Heart left ventricle (tissue), 13 donors: Measurements from ENCODE around the gene KIF18A.

Experiments used
- POLR2A ChIP-seq, 2 donors: fragments of 450-650 bp; IDR thresholded peaks; one replicate each; pipeline ENCODE4 v1.6.1; 2017; ENCODE audit warnings: antibody characterized with exemption in 2 of 2, mild to moderate bottlenecking in 2 of 2, moderate library complexity in 2 of 2
- TF ChIP-seq, protein P1 (sequence below), 12 donors: fragments of 200-600 bp; sonication (generic) in 4 of 12; IDR thresholded peaks; one replicate each; pipeline versions ENCODE4 v1.5.0 to v1.8.0; 2018 to 2022; ENCODE audit warnings: antibody characterized with exemption in 12 of 12, mild to moderate bottlenecking in 5 of 12
- donor health status: ischemic (EF 13 %, LVEDD 7.1; RV severe dilation, severe dysfunction).
- donor health status: DM: no; HTN: yes; CAD: no.
- donor health status: DM: no; HTN: no; CAD: no.
- donor health status: ischemic (EF 25% LVEDD 6.9; RV normal size, moderate dysfunction).
- donor health status: ischemic (EF 25% LVEDD 5.7; RV mildly dilated, moderate dysfunction).
- donor health status: ischemic (EF 35%, LVEDD 5.7; RV mildly dilated, moderate dysfunction).
- donor health status: nonischemic (EF 11% LVEDD 7.7; RV severe dilation, severe dysfunction).
- donor health status: DM: yes; HTN: yes; CAD: no.
- donor health status: PGD.
- donor health status: ischemic (EF 29% LVEDD 5.4; RV normal size, mild dysfunction).
- donor health status: nonischemic (EF 23%, LVEDD 6.1; RV moderate dilation, normal function).

DNA sequence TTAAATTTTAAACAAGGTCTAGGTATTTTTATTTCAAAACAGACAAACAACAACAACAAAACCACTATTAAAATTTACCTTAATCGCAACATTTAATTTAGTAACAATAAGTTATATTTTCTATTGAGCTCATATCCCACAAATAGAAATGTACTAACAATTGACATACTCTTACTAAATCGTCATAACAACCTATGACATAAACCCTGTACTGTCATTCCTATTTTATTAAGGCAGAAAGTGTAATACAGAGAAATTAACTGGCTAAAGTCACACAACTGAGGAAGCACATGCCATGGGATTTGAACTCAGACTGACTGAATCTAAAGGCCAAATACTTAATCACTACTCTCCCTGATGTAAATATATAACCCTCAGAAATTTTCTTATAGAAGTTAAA, 3.0 kb downstream of the KIF18A start:
- TF ChIP-seq, protein P1, sequence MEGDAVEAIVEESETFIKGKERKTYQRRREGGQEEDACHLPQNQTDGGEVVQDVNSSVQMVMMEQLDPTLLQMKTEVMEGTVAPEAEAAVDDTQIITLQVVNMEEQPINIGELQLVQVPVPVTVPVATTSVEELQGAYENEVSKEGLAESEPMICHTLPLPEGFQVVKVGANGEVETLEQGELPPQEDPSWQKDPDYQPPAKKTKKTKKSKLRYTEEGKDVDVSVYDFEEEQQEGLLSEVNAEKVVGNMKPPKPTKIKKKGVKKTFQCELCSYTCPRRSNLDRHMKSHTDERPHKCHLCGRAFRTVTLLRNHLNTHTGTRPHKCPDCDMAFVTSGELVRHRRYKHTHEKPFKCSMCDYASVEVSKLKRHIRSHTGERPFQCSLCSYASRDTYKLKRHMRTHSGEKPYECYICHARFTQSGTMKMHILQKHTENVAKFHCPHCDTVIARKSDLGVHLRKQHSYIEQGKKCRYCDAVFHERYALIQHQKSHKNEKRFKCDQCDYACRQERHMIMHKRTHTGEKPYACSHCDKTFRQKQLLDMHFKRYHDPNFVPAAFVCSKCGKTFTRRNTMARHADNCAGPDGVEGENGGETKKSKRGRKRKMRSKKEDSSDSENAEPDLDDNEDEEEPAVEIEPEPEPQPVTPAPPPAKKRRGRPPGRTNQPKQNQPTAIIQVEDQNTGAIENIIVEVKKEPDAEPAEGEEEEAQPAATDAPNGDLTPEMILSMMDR (IDR thresholded peaks at IDR 0.05) = no peak
- no peak for TF ChIP-seq POLR2A (IDR thresholded peaks at IDR 0.05)
